ENCODE results near the gene LIF.

DNA sequence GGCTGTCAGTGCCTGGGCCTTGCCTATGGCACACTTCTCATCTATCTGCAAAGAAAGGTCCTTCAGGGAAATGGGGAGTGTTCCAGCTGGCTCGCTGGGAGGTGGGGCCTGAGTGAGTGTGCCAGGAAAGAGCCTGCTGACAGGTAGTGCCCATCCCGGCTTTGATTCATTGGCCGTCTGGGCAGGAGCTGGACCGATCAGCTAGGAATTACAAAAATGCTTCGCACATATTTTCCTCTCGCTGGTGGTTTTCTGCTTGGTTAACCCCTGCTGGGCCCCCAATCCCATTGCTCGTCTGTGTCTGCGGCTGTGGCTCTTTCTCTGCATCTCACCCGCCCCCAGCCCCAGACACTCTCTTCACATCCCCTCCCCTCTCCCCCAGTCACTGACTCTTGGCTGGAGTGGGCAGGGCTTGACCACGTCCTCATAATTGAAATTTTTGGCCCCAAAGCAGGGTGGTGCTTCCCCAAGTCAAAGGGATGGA lies 10.8 kb downstream of the LIF start:
- TF ChIP-seq, protein P1, sequence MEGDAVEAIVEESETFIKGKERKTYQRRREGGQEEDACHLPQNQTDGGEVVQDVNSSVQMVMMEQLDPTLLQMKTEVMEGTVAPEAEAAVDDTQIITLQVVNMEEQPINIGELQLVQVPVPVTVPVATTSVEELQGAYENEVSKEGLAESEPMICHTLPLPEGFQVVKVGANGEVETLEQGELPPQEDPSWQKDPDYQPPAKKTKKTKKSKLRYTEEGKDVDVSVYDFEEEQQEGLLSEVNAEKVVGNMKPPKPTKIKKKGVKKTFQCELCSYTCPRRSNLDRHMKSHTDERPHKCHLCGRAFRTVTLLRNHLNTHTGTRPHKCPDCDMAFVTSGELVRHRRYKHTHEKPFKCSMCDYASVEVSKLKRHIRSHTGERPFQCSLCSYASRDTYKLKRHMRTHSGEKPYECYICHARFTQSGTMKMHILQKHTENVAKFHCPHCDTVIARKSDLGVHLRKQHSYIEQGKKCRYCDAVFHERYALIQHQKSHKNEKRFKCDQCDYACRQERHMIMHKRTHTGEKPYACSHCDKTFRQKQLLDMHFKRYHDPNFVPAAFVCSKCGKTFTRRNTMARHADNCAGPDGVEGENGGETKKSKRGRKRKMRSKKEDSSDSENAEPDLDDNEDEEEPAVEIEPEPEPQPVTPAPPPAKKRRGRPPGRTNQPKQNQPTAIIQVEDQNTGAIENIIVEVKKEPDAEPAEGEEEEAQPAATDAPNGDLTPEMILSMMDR (IDR thresholded peaks at IDR 0.05): no peak
- TF ChIP-seq EP300 (IDR thresholded peaks at IDR 0.05): no peak
